Osteoblast (primary cell): ENCODE results near the gene PIEZO2. TPM values are rescaled to one million over a fixed set of nuclear protein-coding genes. Genes with fewer than 3 reads are reported as not detected.

ENCODE experiments used
- DNase-seq: peaks from one replicate; pipeline ENCODE4 v3.0.0; 2011; ENCODE audit warnings: low spot score, mixed read lengths; ENCODE audit not compliant: insufficient read length; ENCODE audit errors: missing footprints
- H2AFZ ChIP-seq: 2 replicates; pipeline ENCODE4 v1.6.0; 2011; ENCODE audit warnings: mild to moderate bottlenecking, low read length
- H3K27ac ChIP-seq: 2 replicates; pipeline ENCODE4 v1.5.1; 2011; ENCODE audit warnings: mild to moderate bottlenecking, low read depth, low read length, moderate library complexity
- H3K27me3 ChIP-seq: 2 replicates; pipeline ENCODE4 v1.6.0; 2012; ENCODE audit warnings: mild to moderate bottlenecking, control low read depth, inconsistent platforms, low read length, moderate library complexity; ENCODE audit not compliant: insufficient read depth
- H3K36me3 ChIP-seq: 2 replicates; pipeline ENCODE4 v1.5.1; 2011; ENCODE audit warnings: mild to moderate bottlenecking, low read length, control low read depth, moderate library complexity; ENCODE audit not compliant: insufficient read depth
- H3K4me1 ChIP-seq: 2 replicates; pipeline ENCODE4 v1.5.1; 2011; ENCODE audit warnings: mild to moderate bottlenecking, low read length, control low read depth, moderate library complexity; ENCODE audit not compliant: insufficient read depth
- H3K4me2 ChIP-seq: 2 replicates; pipeline ENCODE4 v1.6.0; 2011; ENCODE audit warnings: mild to moderate bottlenecking, low read length; ENCODE audit not compliant: insufficient read depth
- H3K4me3 ChIP-seq: fragments of 200-600 bp; sonication (generic); 3 replicates; pipeline ENCODE4 v1.5.1; 2012; ENCODE audit warnings: mild to moderate bottlenecking, low read length, inconsistent platforms; ENCODE audit not compliant: insufficient read depth
- H3K79me2 ChIP-seq: 2 replicates; pipeline ENCODE4 v1.6.0; 2012; ENCODE audit warnings: mild to moderate bottlenecking, low read length, control low read depth, inconsistent platforms; ENCODE audit not compliant: insufficient read depth
- H3K9me3 ChIP-seq: 2 replicates; pipeline ENCODE4 v1.5.1; 2011; ENCODE audit warnings: low read depth, low read length, control low read depth
- H4K20me1 ChIP-seq: 2 replicates; pipeline ENCODE4 v1.6.0; 2012; ENCODE audit warnings: mild to moderate bottlenecking, low read length, control low read depth; ENCODE audit not compliant: insufficient read depth
- CTCF ChIP-seq: IDR thresholded peaks from 2 replicates; pipeline ENCODE4 v1.5.1; 2011; ENCODE audit warnings: mild to moderate bottlenecking, low read depth, low read length, moderate library complexity; ENCODE audit errors: extremely low read depth
- total RNA-seq: library from RNA; depleted of rRNA; stranded (reverse); fragments of >200 nt; gene quantifications from 2 replicates; pipeline ENCODE4 v1.2.3, GENCODE V29; 2012

PIEZO2 gene
- total RNA-seq, 1 donor = 46.7 TPM

DNA sequence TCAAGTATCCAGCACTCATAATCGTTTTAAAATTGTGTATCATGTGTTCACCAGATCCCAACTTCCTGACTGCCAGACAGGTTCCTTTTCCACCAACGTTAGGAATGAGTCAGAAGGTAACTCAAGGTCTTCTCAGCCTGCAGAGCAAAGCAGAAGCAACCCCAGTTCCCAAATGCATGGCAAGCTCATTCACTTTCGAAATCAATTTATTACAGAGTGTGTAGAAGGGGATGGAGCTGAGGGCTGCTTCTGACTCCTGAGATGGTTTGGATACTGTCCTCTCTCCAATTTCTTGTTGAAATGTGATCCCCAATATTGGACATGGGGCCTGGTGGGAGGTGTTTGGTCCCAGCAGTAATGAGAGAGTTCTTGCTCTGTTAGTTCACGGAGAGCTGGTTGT, 114.5 kb downstream of the PIEZO2 start:
- Histone ChIP-seq H3K27ac (no peak overlapping the region), H3K9me3 (no peaks in the 10 kb centered on the region), H3K27me3 (no peaks in the 10 kb centered on the region), H3K36me3 (no peaks in the 10 kb centered on the region), H3K4me2 (no peak overlapping the region), H4K20me1 (no peaks in the 10 kb centered on the region), H3K79me2 (no peaks in the 10 kb centered on the region), H3K4me1 (peaks cover 2% of the 10 kb centered on the region), H2AFZ (no peak overlapping the region), H3K4me3 (no peak overlapping the region)
- no peak for TF ChIP-seq CTCF
- DNase-seq = no peak

DNA sequence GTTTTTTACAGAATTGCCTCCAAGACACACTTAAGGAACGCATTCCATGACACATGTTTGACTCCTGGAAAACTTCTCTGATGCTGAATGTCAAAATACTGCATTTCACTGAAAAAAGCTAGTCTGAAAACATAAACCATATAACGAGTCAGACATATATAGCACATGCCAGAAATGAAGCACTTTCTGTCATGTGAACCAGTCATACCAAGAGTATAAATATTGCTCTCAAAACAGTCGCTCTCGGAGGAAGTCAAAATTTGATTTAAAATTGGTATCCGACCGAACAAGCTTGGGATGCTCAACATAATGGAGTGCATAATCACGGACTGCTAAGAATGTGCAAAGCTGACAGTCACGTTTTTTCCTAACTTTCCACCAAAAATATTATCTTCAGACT, 115.9 kb downstream of the PIEZO2 start:
- H3K36me3 ChIP-seq = no peaks in the 10 kb centered on the region
- H3K4me3 ChIP-seq = no peak overlapping the region
- H3K79me2 ChIP-seq = no peaks in the 10 kb centered on the region
- no peak for DNase-seq
- H2AFZ ChIP-seq = no peak overlapping the region
- H3K4me1 ChIP-seq = peaks cover 2% of the 10 kb centered on the region
- no peaks in the 10 kb centered on the region for H4K20me1 ChIP-seq
- no peak for TF ChIP-seq CTCF
- H3K9me3 ChIP-seq = no peaks in the 10 kb centered on the region
- H3K27me3 ChIP-seq = no peaks in the 10 kb centered on the region
- no peak overlapping the region for H3K27ac ChIP-seq
- no peak overlapping the region for H3K4me2 ChIP-seq

DNA sequence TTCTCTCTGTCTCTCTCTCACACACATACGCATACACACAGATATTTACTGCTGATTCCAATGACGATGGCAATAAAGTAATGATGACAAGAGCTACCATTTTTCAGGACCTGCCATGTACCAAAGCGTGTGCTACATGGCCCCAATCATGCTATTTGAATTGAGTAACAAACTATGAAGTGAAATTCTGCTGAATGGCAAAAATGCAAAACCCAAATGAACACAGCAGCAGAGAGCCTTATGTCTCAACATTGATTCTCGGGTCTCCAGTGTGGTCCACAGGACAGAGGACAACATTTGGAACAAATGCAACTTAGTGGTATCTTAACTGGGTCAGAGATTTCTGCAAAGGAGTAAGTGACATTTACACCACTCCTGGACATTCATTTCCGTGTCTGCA, 117.4 kb downstream of the PIEZO2 start:
- no peak for TF ChIP-seq CTCF
- Histone ChIP-seq H4K20me1 (no peaks in the 10 kb centered on the region), H3K4me3 (no peak overlapping the region), H3K9me3 (no peaks in the 10 kb centered on the region), H3K36me3 (no peaks in the 10 kb centered on the region), H3K4me2 (no peak overlapping the region), H3K27me3 (no peaks in the 10 kb centered on the region), H3K79me2 (no peaks in the 10 kb centered on the region), H2AFZ (no peak overlapping the region), H3K4me1 (peaks cover 2% of the 10 kb centered on the region), H3K27ac (no peak overlapping the region)
- DNase-seq = no peak

GRCh38 chr18:11029021-11029420, 120.3 kb downstream of the PIEZO2 start:
- no peaks in the 10 kb centered on the region for H3K9me3 ChIP-seq
- no peak for TF ChIP-seq CTCF
- H3K27ac ChIP-seq = no peak overlapping the region
- no peaks in the 10 kb centered on the region for H4K20me1 ChIP-seq
- no peaks in the 10 kb centered on the region for H3K36me3 ChIP-seq
- H3K27me3 ChIP-seq = no peaks in the 10 kb centered on the region
- H3K4me2 ChIP-seq = no peak overlapping the region
- no peaks in the 10 kb centered on the region for H3K79me2 ChIP-seq
- H2AFZ ChIP-seq = no peak overlapping the region
- H3K4me3 ChIP-seq = no peak overlapping the region
- H3K4me1 ChIP-seq = no peaks in the 10 kb centered on the region
- no peak for DNase-seq
